Karpas-422 (cell line): Measurements from ENCODE around the gene CEBPE. TPM values are rescaled to one million over a fixed set of nuclear protein-coding genes. Genes with fewer than 3 reads are reported as not detected.

ENCODE experiments used
- DNase-seq: peaks from one replicate; pipeline ENCODE4 v3.0.0-alpha.2; 2015
- H2AFZ ChIP-seq: fragments of 200-600 bp; sonication (generic); 2 replicates; pipeline ENCODE4 v1.6.1; 2014; ENCODE audit warnings: antibody characterized with exemption, low read length, mixed read lengths
- H3K27ac ChIP-seq: fragments of 200-600 bp; sonication (generic); 2 replicates; pipeline ENCODE4 v1.5.1; 2014; ENCODE audit warnings: mild to moderate bottlenecking, low read length, moderate library complexity
- H3K27me3 ChIP-seq: fragments of 200-600 bp; sonication (generic); 2 replicates; pipeline ENCODE4 v1.6.1; 2014; ENCODE audit warnings: low read length, mixed read lengths
- H3K36me3 ChIP-seq: fragments of 200-600 bp; sonication (generic); 2 replicates; pipeline ENCODE4 v1.6.1; 2014; ENCODE audit warnings: low read length, mixed read lengths; ENCODE audit not compliant: insufficient read depth
- H3K4me1 ChIP-seq: fragments of 200-600 bp; sonication (generic); 2 replicates; pipeline ENCODE4 v1.6.1; 2014; ENCODE audit warnings: mild to moderate bottlenecking, low read length, mixed read lengths
- H3K4me2 ChIP-seq: fragments of 200-600 bp; sonication (generic); 2 replicates; pipeline ENCODE4 v1.6.1; 2014; ENCODE audit warnings: low read length, low read depth, mild to moderate bottlenecking; ENCODE audit not compliant: poor library complexity, severe bottlenecking
- H3K4me3 ChIP-seq: fragments of 200-600 bp; sonication (generic); 2 replicates; pipeline ENCODE4 v1.5.1; 2014; ENCODE audit warnings: mild to moderate bottlenecking, antibody characterized with exemption, low read length, mixed read lengths
- H3K79me2 ChIP-seq: fragments of 200-600 bp; sonication (generic); 2 replicates; pipeline ENCODE4 v1.6.1; 2014; ENCODE audit warnings: mild to moderate bottlenecking, low read length, mixed read lengths
- H3K9ac ChIP-seq: fragments of 200-600 bp; sonication (generic); 2 replicates; pipeline ENCODE4 v1.6.0; 2014; ENCODE audit warnings: low read length
- H3K9me2 ChIP-seq: fragments of 200-600 bp; sonication (generic), shearing (Covaris generic); replicated peaks from 2 replicates; pipeline ENCODE4 v1.6.0; 2014; ENCODE audit warnings: mild to moderate bottlenecking, low read length, moderate library complexity; ENCODE audit not compliant: insufficient read depth
- H3K9me3 ChIP-seq: fragments of 300-700, 200-600 bp; sonication (generic); 2 replicates; pipeline ENCODE4 v1.6.1; 2014; ENCODE audit warnings: low read length, mixed read lengths
- H4K20me1 ChIP-seq: fragments of 200-600 bp; sonication (generic); 2 replicates; pipeline ENCODE4 v1.6.1; 2014; ENCODE audit warnings: mild to moderate bottlenecking, antibody characterized with exemption, low read length, low read depth; ENCODE audit not compliant: insufficient read depth
- total RNA-seq: library from RNA; depleted of rRNA; stranded (reverse); fragments of >200 nt; shearing (Covaris generic); gene quantifications from 2 replicates; pipeline ENCODE4 v1.2.3, GENCODE V29; 2014; ENCODE audit warnings: low replicate concordance; rRNA removed

Gene CEBPE
- 0.11 TPM in 1 of 2 replicates, not detected in the other for total RNA-seq

DNA sequence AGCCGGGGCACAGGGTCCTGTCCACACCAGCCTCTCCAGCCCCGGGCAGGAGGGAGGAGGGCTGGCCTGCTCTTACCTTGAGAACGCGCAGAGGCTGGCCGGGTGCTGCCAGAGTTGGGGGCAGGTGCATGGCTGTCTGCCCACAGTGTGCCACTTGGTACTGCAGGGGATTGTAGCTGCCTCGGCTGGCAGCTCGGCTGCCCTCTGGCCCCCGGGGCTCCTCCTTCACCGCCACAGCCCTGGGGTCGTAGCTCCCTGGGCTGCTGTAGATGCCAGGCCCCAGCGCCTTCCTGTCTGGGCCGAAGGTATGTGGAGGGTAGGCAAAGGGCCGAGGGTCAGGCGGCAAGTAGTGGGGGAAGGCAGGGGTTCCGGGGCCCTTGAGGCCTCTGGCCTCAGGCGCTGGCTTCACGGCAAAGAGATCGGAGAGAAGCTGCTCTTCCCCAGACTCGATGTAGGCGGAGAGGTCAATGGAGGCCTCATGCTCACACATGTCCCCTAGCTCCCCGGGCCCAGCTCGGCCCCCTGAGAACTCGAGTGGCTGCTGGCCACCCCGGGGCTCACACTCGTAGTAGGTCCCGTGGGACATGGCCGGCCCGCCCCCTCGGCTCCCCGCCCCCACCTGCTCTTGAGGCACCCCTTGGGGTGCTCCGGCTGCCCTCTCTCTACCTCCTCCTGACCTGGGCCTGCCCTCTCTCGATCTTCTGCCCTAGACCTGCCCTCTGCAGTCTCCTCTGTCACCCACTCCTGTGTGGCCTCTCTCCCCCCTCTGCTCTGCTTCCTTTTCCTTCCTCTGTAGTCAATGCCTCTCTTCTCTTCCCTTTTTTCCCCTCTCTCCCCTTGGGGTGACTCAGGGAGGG lies at the start of gene CEBPE:
Gene CEBPE (minus strand): TSS at position 750 of the 857 bp plus-strand sequence. CDS start 164 bp downstream, at position 586.
- Histone ChIP-seq H3K27me3 (no peaks in the 10 kb centered on the region), H3K9me3 (no peaks in the 10 kb centered on the region), H3K4me3 (no peak within 1 kb of the TSS), H3K9ac (peak within 1 kb of the TSS; percentile 14), H3K9me2 (no peaks in the 10 kb centered on the region), H4K20me1 (no peaks in the 10 kb centered on the region), H2AFZ (peak within 1 kb of the TSS; percentile 82), H3K36me3 (no peaks in the 10 kb centered on the region), H3K4me1 (peaks cover 32% of the 10 kb centered on the region), H3K79me2 (no peaks in the 10 kb centered on the region), H3K27ac (no peak within 1 kb of the TSS), H3K4me2 (peak within 1 kb of the TSS; percentile 47)
- DNase-seq: no peak

DNA sequence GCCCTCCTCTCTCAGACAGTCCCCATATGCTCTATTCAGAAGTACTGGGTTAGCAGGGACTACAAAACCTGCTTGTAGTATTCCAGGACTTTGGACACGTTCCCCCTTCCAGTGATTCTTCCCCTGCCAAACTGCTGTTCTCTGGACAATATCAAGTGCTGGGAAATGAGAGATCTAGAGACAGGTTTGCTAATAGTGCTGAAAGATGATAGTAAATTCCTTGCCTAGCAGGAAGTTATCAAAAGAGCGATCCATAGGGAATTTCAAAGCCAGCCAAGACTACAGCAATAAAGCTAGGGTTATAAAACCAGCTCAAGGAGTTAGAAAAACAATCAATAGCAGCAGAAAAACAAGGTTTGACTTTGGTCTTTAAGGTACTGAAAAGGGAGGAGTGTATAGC lies 49.2 kb upstream of the CEBPE start:
- Histone ChIP-seq H3K4me1 (no peaks in the 10 kb centered on the region), H3K9ac (no peak overlapping the region), H2AFZ (no peak overlapping the region), H4K20me1 (no peaks in the 10 kb centered on the region), H3K4me3 (no peak overlapping the region), H3K27ac (no peak overlapping the region), H3K9me2 (no peaks in the 10 kb centered on the region), H3K4me2 (no peak overlapping the region), H3K36me3 (no peaks in the 10 kb centered on the region), H3K79me2 (no peaks in the 10 kb centered on the region), H3K9me3 (no peaks in the 10 kb centered on the region), H3K27me3 (no peaks in the 10 kb centered on the region; the same call in 1 of the 2 replicates)
- DNase-seq: no peak

DNA sequence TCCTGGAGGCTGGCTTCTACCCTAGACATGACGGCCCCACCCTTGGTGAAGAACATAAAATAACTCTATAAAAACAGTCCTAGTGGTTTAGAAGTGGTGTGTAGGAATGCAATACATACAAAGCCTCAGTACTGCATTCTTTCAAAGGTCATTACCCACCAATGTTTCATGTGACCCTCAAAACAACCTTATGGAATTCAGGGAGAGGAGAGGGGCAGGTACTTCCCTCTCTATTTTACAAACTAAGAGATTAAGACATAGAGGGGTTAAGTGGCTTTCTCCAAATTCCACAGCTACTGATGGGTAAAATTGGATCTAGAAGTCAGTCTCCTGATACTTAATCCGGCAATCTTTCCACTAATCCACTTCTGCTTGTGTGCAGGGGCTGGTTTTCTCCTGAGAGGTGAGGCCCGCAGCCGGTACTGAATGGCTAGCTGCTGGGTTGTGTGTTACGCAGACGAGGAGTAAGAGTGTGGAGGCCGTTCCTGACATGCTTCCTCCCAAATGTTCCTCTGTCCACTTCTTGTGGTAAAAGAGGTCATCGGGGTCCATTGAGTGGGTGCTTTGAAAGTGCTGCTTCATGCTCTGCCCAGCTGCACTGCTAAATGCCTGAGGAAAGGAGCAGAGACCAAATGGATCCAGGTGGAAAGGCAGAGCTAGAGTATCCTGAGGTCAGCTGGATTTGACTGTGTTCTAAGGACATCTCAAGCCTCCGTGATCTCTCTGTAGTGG lies 48.2 kb upstream of the CEBPE start:
- no peaks in the 10 kb centered on the region; the same call in 1 of the 2 replicates for H3K27me3 ChIP-seq
- no peaks in the 10 kb centered on the region for H3K9me2 ChIP-seq
- no peak overlapping the region for H3K4me3 ChIP-seq
- no peak overlapping the region for H3K9ac ChIP-seq
- no peak for DNase-seq
- no peaks in the 10 kb centered on the region for H3K36me3 ChIP-seq
- H2AFZ ChIP-seq: no peak overlapping the region
- H4K20me1 ChIP-seq: no peaks in the 10 kb centered on the region
- H3K9me3 ChIP-seq: no peaks in the 10 kb centered on the region
- H3K4me2 ChIP-seq: no peak overlapping the region
- no peaks in the 10 kb centered on the region for H3K79me2 ChIP-seq
- H3K4me1 ChIP-seq: no peaks in the 10 kb centered on the region
- no peak overlapping the region for H3K27ac ChIP-seq

DNA sequence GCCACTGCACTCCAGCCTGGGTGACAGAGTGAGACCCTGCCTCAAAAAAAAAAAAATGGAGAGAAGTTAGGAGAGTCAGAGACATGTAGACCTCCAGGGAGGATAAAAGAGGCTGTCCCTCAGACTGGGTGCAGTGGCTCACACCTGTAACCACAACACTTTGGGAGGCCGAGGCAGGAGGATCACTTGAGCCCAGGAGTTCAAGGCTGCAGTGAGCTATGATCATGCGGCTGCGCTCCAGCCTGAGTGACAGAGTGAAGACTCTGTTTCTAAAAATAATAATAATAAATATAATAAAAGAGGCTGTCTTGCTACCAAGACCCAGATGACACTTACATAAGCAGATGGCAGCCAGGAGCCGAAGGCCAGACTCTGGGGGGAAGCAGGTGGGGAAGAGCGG lies 45.9 kb upstream of the CEBPE start:
- no peak for DNase-seq
- H3K9ac ChIP-seq: no peak overlapping the region
- no peak overlapping the region for H2AFZ ChIP-seq
- no peak overlapping the region for H3K27ac ChIP-seq
- H3K4me2 ChIP-seq: no peak overlapping the region
- no peaks in the 10 kb centered on the region for H4K20me1 ChIP-seq
- no peaks in the 10 kb centered on the region; the same call in 1 of the 2 replicates for H3K27me3 ChIP-seq
- no peaks in the 10 kb centered on the region for H3K9me2 ChIP-seq
- no peaks in the 10 kb centered on the region for H3K36me3 ChIP-seq
- H3K4me3 ChIP-seq: no peak overlapping the region
- no peaks in the 10 kb centered on the region for H3K9me3 ChIP-seq
- no peaks in the 10 kb centered on the region for H3K4me1 ChIP-seq
- H3K79me2 ChIP-seq: no peaks in the 10 kb centered on the region

DNA sequence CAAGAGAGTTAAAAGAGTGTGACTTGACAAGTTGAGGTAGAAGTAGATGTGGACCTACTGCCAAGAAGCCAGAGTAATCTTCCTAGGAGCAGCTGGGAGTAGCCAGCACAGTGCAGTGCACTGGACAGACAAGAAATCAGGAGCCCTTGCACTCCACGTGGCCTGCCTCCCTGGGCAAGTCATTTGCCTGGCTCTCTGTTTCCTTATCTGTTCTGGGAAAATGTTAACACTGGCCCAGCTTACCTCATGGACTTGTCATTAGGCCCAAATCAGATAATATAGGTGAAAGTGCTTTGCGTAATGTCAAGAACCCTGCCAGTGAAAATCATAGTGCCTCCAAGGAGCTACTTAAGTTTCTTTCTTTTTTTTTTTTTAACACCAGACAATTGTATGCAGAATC lies 45.2 kb upstream of the CEBPE start:
- Histone ChIP-seq H3K4me1 (no peaks in the 10 kb centered on the region), H3K36me3 (no peaks in the 10 kb centered on the region), H3K27me3 (no peaks in the 10 kb centered on the region; the same call in 1 of the 2 replicates), H3K9me2 (no peaks in the 10 kb centered on the region), H4K20me1 (no peaks in the 10 kb centered on the region), H2AFZ (no peak overlapping the region), H3K4me3 (no peak overlapping the region), H3K4me2 (no peak overlapping the region), H3K27ac (no peak overlapping the region), H3K9ac (no peak overlapping the region), H3K9me3 (no peaks in the 10 kb centered on the region), H3K79me2 (no peaks in the 10 kb centered on the region)
- no peak for DNase-seq

DNA sequence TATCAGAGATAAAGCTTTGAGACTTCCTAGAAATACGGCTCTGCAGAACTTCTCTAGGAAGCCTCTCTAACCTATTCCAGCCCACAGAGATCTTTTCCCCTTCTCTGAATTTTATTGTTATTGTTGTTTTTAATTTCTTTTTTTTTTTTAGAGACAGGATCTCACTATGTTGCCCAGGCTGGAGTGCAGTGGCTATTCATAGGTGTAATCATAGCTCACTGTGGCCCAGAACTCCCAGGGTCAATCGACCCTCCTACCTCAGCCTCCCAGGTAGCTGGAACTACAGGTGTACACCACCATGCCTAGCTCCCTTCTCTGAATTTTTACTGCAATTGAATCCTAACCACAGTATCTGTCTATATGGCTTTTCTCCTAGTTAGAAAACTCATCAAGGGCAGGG lies 44.8 kb upstream of the CEBPE start:
- H3K4me2 ChIP-seq: no peak overlapping the region
- no peaks in the 10 kb centered on the region for H3K9me3 ChIP-seq
- DNase-seq: no peak
- no peak overlapping the region for H3K4me3 ChIP-seq
- H3K9ac ChIP-seq: no peak overlapping the region
- H3K36me3 ChIP-seq: no peaks in the 10 kb centered on the region
- no peaks in the 10 kb centered on the region for H3K79me2 ChIP-seq
- H3K27me3 ChIP-seq: no peaks in the 10 kb centered on the region; the same call in 1 of the 2 replicates
- no peaks in the 10 kb centered on the region for H3K4me1 ChIP-seq
- H4K20me1 ChIP-seq: no peaks in the 10 kb centered on the region
- no peak overlapping the region for H2AFZ ChIP-seq
- H3K9me2 ChIP-seq: no peaks in the 10 kb centered on the region
- no peak overlapping the region for H3K27ac ChIP-seq

DNA sequence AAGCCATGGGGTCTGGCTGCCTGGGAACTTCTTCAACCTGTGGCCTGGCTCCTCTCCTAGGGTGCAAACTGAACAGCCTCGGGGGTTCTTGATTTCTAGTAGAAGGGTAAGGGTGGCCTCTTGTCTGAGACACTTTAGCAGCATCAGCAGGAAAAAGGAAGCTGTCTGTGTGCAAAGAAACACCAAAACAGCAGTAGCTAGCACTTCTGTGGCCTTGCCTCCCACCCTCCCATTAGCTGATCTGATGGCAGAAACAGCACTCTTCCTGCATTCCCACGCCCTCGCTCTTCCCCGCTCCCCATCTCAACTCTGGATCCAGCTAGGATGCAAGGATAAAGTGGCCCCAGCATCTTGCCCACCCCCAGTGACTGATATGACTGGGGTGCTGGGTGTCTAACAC lies 43.7 kb upstream of the CEBPE start:
- Histone ChIP-seq H4K20me1 (no peaks in the 10 kb centered on the region), H3K36me3 (no peaks in the 10 kb centered on the region), H3K4me1 (no peaks in the 10 kb centered on the region), H3K9ac (no peak overlapping the region), H3K27ac (no peak overlapping the region), H3K9me2 (no peaks in the 10 kb centered on the region), H3K9me3 (no peaks in the 10 kb centered on the region), H3K79me2 (no peaks in the 10 kb centered on the region), H3K4me3 (no peak overlapping the region), H3K4me2 (no peak overlapping the region), H3K27me3 (no peaks in the 10 kb centered on the region), H2AFZ (no peak overlapping the region)
- DNase-seq: no peak

DNA sequence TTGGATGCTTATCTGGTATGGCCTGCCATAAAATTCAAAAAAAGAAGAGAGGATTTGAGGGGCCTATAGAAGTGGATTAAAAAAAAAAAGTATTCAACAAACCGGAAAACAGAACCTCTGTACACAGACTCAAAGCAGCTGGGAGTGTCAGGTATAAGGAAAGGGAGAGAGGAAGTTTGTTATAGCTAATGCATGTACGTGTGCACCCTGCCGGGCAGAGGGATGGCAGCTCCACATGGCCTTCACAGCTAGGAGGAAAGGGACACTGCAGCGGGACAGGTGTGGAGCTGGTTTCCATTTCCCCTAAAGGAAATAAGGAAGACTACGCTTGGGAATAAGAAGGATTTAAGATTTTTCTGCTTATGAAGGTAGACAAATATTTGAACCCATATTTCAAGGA lies 43.0 kb upstream of the CEBPE start:
- no peak overlapping the region for H3K9ac ChIP-seq
- H3K27ac ChIP-seq: no peak overlapping the region
- no peak for DNase-seq
- H3K9me3 ChIP-seq: no peaks in the 10 kb centered on the region
- H4K20me1 ChIP-seq: no peaks in the 10 kb centered on the region
- H2AFZ ChIP-seq: no peak overlapping the region
- H3K9me2 ChIP-seq: no peaks in the 10 kb centered on the region
- no peaks in the 10 kb centered on the region for H3K79me2 ChIP-seq
- no peaks in the 10 kb centered on the region for H3K36me3 ChIP-seq
- no peak overlapping the region for H3K4me3 ChIP-seq
- no peaks in the 10 kb centered on the region for H3K27me3 ChIP-seq
- no peaks in the 10 kb centered on the region for H3K4me1 ChIP-seq
- H3K4me2 ChIP-seq: no peak overlapping the region
